Measurements from ENCODE around the gene CRYM.
"Not testable (repeated sequence)": the region's sequence is repeated elsewhere in the genome, so short reads cannot be mapped to it uniquely, and the experiment has no call there.

Gene CRYM

DNA sequence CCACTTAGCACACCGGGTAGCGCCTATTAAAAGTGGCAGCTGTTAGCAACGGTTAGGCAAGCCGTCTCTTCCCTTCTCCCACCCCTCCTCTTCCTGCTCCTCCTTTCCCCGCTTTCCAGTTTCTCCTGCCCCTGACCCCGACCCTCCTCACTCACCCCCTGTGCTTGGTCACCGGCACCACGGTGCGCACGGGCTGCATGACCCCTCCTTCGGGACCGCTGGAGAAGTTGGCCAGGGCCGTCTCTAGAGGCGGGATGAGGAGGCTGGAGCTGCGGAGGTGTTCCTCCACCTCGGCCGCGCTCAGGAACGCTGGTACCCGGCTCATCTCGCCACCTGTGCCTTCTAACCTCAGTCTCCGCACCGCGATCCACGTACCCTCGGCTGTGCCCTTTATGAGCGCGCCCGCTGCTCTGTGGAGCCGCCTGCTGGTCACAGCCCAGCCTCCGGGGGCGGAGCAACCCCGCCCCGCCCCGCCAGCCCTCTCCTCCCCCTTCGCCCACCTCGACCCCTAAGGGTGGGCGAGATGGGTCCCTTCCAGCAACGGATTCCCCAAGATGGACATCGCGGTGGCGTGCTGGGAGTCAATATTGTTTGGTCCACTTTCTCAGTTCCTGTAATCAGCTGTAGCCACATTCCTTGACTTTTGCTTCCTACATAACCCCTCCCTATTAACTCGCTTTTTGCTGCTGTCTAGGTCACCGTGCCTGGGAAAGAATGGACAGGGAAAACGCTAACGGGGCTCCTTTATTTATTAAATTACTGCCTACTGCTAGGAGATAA is at the start of gene CRYM:
TSS of gene CRYM (minus strand) at position 364 of the 780 bp plus-strand sequence. CDS start at position 325, 39 bp downstream.
- no peak for DNase-seq

DNA sequence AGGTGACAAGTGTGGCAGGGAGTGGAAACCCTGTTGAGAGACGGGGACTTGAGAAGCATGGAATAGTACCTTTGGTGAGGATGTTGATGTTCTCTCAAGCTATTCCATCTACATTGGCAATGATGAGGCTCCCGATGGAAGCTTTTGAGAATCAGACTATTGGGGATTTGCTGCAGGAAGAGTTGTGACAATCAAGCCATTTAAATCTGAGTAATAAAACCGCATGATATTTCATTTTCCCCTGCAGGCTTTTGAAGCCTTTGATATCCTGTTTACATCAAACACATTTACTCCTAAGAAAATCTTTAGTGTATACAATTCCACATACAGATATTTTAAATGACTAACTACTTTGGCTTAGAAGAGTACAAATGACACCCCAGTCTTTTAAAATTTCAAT is 49.0 kb upstream of the CRYM start:
- DNase-seq = no peak

DNA sequence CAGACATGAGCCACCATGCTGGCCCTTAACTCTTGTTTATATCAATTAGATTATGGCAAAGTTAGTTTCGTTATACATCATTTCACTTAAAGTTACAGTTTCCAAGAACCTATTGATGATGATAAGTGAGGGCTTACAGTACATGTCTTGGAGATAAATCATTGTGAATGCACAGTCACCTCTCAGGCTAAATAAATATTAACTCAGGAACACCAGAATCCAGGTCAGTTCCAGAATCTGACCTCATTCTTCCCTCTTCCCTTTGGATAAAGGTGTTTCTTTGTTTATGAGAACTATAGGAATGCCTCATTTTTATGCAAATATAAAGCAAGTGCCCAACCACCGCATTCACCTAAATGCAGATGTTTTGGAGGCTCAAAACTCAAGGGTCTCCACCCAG is 48.4 kb upstream of the CRYM start:
- DNase-seq = no peak

DNA sequence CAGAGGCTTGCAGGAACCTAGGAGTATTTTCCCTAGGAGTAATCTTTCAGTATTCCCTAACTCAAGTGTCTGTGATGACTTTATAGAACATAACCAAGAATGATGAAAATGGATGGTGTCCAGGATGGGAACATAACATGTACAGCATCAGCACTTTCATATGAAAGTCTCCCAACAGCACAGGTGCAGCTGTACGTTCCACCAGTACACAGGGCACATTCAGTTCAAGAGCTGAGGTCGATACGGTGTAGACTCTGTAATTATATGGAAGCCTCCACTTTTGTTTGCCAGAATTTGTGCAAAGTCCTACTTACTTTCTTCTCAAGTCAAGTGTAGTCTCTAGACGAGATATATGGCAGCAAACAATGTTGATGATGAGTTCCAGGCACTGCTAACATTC is 46.2 kb upstream of the CRYM start:
- DNase-seq = no peak

DNA sequence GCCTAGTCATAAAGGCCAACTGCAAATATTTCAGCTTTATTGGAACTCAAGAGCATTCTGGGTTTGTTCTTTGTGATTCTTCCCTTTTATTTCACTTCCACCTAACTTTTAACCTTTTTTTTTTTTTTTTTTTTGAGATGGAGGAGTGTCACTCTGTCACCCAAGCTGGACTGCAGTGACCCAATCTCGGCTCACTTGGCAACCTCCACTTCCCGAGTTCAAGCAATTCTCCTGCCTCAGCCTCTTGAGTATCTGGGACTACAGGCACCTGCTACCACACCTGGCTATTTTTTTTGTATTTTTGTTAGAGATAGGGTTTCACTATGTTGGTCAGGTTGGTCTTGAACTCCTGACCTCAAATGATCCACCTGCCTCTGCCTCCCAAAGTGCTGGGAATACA is 44.2 kb upstream of the CRYM start:
- not testable (repeated sequence) for DNase-seq

DNA sequence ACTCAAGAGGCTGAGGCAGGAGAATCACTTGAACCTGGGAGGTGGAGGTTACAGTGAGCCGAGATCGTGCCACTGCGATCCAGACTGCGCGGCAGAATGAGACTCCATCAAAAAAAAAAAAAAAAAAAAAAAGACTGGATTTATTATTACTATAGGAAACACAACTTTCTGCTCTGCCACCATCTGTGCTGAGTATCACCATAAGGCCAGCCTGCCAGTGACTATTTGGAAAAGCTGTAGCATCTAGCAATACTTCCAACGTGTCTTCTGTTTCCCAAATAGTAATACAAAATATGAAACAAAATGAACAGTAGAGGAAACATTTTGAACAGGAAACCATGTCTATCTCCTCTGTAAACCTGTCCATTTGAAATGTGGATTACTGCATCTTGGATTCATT is 43.6 kb upstream of the CRYM start:
- no peak for DNase-seq

DNA sequence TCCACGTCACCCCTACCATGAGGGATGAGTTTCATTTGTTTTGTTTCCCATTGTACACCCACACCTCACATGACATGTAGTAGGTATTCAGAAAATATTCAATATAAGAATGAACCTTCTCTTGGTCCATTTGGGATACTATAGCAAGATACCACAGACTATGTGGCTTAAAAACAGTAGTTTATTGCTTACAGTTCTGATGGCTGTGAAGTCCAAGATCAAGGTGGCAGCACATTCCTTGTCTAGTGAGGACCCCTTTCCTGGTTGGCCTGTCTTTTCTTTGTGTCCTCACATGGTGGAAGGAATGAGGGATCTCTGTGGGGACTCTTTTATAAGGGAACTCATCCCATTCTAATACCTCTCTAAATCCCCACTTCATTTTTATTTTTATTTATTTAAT is 36.2 kb upstream of the CRYM start:
- DNase-seq = no peak

DNA sequence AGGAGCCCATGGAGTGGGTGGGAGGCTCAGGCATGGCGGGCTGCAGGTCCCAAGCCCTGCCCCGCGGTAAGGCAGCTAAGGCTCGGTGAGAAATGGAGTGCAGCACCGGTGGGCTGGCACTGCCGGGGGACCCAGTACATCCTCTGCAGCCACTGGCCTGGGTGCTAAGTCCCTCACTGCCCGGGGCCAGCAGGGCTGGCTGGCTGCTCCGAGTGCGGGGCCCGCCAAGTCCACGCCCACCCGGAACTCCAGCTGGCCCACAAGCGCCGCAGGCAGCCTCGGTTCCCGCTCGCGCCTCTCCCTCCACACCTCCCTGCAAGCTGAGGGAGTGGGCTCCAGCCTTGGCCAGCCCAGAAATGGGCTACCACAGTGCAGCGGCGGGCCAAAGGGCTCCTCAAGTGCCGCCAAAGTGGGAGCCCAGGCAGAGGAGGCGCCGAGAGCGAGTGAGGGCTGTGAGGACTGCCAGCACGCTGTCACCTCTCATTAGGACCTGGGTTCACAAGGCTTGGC is 34.8 kb upstream of the CRYM start:
- not testable (repeated sequence) for DNase-seq

DNA sequence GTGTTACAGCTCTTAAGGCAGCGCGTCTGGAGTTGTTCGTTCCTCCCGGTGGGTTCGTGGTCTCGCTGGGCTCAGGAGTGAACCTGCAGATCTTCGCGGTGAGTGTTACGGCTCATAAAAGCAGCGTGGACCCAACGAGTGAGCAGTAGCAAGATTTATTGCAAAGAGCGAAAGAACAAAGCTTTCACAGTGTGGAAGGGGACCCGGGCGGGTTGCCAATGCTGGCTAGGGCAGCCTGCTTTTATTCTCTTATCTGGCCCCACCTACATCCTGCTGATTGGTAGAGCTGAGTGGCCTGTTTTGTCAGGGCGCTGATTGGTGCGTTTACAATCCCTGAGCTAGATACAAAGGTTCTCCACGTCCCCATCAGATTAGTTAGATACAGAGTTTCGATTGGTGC is 34.0 kb upstream of the CRYM start:
- not testable (repeated sequence) for DNase-seq

DNA sequence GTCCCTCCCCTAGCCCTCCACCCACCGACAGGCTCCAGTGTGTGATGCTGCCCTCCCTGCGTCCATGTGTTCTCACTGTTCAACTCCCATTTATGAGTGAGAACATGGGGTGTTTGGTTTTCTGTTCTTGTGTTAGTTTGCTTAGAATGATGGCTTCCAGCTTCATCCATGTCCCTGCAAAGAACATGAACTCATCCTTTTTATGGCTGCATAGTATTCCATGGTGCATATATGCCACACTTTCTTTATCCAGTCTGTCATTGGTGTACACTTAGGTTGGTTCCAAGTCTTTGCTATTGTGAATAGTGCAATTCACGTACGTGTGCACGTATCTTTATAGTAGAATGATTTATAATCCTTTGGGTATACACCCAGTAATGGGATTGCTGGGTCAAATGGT is 28.6 kb upstream of the CRYM start:
- DNase-seq = not testable (repeated sequence)

DNA sequence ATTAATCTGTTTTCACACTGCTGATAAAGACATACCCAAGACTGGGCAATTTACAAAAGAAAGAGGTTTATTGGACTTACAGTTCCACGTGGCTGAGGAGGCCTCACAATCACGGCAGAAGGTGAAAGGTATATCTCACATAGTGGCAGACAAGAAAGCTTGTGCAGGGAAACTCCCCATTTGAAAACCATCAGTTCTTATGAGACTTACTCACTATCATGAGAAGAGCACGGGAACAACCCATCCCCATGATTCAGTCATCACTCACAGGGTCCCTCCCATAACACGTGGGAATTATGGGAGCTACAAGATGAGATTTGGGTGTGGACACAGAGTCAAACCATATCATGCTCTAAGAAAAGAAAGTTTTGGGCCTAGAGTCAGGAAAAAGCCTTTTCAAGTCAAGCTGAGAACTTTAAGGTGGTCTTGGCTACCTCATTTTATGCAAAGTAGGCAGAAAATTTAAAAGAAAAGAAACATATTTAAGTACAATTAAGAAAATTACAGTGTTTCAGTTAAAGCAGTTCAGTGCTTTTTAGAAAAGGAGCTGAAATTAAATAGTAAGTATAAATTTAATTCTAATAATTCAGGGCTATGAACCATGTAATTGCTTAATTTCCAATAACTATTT is 24.9 kb upstream of the CRYM start:
- no peak for DNase-seq

DNA sequence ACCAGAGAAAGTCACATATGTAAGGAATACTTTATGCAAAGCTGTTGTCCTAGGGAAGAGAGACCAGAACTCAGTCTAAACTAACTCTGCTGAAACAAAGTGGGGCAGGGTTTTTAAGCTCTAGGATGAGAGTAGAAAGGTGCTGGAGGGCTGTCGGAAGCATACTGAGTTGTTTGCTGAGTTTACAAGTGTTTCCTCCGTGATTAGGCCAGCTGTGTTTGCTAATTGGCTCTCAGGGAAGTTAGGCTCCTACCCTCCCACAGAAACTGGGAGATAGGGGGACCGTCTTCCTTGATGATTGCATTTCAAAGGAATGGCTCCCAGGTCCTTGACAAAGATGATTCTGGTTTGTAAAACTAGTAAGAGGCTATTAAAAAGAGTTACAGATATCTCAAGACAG is 24.4 kb upstream of the CRYM start:
- no peak for DNase-seq

DNA sequence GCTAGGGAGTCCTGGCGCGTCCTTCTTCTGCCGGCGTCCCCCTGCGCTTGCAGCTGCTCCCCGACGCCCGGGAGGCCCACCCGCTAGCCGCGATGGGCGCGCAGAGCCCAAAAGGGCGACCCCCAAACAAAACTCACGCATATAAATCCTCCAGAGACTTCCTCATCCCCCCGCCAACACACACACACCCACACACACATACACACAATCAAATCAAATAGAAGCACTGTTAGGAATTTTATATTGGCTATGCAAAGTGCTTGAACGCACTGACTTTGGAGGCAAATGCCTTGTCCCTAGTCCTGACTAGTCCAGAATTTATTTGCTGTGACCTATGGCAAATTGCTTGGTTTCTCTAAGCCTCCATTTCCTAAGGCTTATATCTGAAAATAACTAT is 23.8 kb upstream of the CRYM start:
- no peak for DNase-seq

DNA sequence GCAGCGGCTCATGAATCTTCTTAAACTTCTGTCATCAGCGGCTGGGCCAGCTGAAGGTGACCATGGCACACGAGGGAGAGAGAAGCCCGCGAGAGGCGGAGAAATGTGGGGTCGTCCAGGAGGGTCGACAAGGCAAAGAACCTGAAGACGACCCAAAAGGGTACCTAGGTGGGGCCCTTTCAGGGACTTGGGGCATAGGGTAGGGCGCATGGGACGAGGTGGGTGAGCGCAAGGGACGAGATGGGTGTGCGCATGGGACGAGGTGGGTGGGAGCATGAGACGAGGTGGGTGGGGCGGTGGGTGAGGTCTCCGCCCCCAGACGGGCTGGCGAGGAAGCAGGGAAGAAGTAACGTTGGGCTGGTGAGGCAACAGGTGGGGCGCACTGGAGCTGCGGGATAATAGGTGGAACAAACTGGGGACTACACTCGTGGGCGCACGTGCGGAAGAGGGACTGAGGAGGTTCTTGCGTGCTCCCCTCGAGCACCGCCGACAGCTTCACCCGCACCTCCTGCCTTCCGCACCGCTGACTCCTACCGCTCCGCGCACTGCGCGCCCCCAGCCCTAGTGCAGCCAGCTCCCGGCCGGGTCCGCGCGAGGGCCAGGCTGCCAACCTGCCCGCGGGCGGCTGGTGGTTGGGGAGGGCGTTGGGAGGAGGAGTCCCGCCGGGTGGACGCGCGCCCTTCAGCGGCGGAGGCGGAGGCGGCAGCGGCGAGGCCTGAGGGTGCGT is 23.2 kb upstream of the CRYM start:
- DNase-seq = no peak

DNA sequence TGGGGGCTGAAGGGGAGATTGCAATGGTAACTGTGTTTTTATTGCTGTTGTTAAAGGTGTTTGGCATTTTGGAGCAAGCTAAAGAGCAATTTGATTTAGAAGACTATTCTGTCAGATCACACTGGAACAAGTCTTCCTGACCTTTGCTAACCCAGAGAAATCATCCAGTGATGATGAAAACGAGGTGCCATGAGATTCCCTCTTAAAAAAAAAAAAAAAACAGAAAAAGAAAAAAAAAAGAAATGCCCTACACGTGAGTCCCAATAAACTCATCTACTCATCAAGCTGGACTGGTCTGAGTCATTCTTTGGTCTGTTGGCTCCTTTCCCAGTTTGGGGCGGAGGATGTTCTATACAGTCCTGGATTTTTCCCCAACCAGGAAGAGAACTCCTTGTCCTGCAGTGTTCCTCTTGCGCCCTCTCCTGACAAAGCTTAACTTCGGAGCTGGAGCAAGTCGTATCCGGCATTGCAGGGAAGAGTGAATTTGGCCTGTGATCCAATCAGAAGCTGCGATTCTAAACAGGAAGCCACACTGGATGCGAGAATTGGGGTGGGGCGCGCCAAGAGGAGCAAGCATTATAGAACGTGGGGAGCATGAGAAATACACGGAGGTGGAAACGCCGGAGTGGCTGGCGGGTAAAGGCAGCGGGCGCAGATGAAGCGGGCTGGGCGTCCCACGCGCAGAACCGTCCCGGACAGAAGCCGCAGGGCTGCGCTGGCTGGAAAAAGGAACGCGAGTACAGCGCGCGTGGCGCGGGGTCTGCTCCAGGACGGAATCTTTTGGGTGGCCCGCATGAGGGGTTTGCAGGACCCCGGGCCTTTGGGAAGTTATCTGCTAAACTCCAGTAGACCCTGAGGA is 22.4 kb upstream of the CRYM start:
- peak; percentile 97 for DNase-seq

DNA sequence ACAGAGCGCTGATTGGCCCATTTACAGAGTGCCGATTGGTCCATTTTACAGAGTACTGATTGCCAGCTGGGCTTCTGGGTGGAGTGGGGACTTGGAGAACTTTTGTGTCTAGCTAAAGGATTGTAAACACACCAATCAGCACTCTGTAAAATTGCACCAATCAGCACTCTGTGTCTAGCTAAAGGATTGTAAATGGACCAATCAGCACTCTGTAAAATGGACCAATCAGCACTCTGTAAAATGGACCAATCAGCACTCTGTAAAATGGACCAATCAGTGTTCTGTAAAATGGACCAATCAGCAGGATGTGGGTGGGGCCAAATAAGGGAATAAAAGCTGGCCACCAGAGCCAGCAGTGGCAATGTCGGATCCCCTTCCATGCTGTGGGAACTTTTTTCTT is 11.7 kb upstream of the CRYM start:
- not testable (repeated sequence) for DNase-seq

DNA sequence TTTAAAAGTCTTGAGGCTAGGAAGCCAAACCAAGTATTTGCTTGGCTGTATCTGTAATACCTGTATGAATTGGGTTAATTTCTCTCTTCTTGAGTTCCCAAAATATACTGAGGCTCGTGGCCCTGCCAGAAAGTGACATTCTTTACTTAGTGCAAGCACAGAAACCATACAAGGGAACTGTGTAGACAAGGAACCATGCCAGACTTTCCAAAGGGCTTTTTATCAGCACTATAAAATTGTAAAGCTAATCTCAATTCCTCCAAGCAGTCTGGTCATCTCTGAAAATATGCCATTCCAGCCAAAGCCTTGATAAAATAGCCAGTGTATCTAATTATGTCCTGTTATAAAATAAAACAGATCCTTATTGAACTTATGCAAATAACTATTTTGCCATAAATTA is 7.2 kb upstream of the CRYM start:
- DNase-seq = no peak

DNA sequence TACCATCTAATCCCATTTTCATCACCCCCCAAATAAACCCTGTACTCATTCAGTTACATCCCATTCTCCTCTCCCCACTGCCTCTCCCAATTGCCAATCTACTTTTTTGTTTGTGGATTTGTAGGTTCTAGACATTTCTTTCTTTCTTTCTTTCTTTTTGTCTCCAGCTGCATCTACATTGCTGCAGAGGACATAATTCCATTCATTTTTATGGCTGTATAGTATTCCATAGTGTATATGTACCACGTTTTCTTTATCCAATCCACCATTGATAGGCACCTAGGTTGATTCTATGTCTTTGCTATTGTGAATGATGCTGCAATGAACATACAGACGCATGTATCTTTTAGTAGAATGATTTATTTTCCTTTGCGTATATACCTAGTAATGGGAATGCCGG is 6.3 kb upstream of the CRYM start:
- DNase-seq = no peak

DNA sequence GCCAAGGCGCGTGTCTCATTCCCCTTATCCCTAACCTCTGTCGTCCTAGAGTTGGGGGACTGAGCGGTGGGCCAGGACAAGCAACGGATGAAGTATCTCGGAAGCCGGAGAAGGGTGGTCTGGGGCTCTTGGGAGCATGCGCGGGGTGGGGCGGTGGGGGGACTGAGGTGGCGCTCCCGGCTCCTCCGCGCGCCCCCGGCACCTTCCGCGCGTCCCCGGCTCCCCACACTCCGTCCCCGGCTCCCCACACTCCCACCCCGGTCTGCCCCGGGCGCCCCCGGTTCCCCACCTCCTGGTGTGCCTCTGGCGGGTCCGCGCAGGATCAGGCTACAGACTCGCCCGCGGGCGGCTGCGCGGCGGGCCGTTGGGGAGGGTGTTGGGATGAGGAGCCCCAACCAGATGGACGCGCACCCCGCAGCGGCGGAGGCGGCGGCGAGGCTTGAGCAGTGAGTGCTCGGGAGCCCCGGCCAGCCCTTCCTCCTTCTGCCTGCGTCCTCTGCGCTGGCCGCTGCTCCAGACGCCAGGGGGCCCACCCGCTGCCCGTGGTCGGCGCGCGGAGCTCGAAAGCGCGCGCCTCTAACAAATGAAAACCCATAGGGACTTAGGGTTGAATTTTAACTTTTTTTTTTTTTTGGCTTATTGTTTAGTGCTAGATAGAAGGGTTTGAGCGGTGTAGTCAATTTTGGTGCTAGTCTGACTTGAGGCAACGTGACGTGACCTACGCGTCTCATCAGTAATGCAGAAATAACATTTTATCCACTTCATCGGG is 5.6 kb upstream of the CRYM start:
- no peak for DNase-seq

DNA sequence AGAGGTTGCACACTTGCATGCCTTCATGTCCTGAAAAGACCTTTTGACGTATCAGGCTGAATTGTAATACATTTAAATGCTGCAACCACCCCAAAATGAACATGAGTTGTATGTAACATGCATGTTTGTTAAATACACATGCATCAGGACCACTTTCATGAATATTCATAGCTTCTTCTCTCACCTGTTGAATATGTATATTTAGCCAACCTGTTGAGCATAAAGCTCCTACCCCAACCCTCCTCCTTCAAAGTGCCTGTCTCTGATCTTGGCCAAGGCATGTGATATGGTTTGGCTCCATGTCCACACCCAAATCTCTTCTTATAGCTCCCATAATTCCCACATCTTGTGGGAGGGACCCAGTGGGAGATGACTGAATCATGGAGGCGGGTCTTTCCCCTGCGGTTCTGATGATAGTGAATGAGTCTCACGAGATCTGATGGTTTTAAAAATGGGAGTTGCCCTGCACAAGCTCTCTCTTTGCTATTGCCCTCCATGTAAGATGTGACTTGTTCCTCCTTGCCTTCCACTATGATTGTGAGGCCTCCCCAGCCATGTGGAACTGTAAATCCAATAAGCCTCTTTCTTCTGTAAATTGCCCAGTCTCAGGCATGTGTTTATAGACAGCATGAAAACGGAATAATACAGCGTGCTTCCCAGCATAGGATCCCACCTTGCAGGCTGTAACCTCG is 3.8 kb upstream of the CRYM start:
- DNase-seq = no peak

DNA sequence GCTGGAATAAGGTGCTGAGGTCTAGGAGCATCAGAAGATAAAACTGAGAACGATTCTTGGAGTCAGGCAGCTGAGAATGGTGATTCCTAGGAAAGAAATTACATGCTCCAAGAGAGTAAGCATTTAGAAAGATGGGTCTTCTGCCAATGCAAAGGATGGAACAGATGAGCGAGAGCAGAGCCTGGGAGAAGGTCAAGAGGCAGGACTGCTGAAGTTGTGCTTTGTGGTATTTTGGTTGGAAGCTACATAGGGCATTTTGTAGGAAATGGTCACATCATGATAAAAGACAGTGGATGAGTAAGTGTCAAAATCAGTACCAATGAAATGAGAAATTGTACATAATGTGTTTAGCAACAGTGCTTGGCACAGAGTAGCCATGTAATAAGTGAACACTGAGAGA is 1.4 kb upstream of the CRYM start:
- no peak for DNase-seq

All from NCI-H446 treated with DMSO at 0.1 percent for 48 hours (cell line).